Ishikawa (cell line): Measurements from ENCODE around the gene TYK2.

Source experiments
- CEBPB ChIP-seq: IDR thresholded peaks from 2 replicates; pipeline ENCODE4 v1.6.1; 2012
- CREB1 ChIP-seq: IDR thresholded peaks from 2 replicates; pipeline ENCODE4 v1.6.1; 2012; ENCODE audit warnings: low read depth
- EGR1 ChIP-seq: IDR thresholded peaks from 2 replicates; pipeline ENCODE4 v1.6.1; 2012
- EP300 ChIP-seq: IDR thresholded peaks from 2 replicates; pipeline ENCODE4 v1.6.1; 2012; ENCODE audit warnings: borderline replicate concordance
- FOXM1 ChIP-seq: IDR thresholded peaks from 2 replicates; pipeline ENCODE4 v1.6.1; 2012; ENCODE audit warnings: low read depth, borderline replicate concordance
- MAX ChIP-seq: IDR thresholded peaks from 2 replicates; pipeline ENCODE4 v1.6.1; 2012
- NFIC ChIP-seq: IDR thresholded peaks from 2 replicates; pipeline ENCODE4 v1.6.1; 2012
- RAD21 ChIP-seq: IDR thresholded peaks from 2 replicates; pipeline ENCODE4 v1.6.1; 2012; ENCODE audit warnings: low read depth
- TAF1 ChIP-seq: IDR thresholded peaks from 2 replicates; pipeline ENCODE4 v1.6.1; 2012; ENCODE audit warnings: low read depth, mild to moderate bottlenecking
- TCF12 ChIP-seq: IDR thresholded peaks from 2 replicates; pipeline ENCODE4 v1.6.1; 2012; ENCODE audit warnings: low read depth
- TEAD4 ChIP-seq: IDR thresholded peaks from 2 replicates; pipeline ENCODE4 v1.6.1; 2012
- YY1 ChIP-seq: IDR thresholded peaks from 2 replicates; pipeline ENCODE4 v1.6.1; 2012; ENCODE audit warnings: low read depth
- ZBTB7A ChIP-seq: IDR thresholded peaks from 2 replicates; pipeline ENCODE4 v1.6.1; 2012; ENCODE audit warnings: low read depth
- TF ChIP-seq, protein P1 (sequence below): IDR thresholded peaks from 2 replicates; pipeline ENCODE4 v1.6.1; 2012
- TF ChIP-seq, protein P2 (sequence below): IDR thresholded peaks from 2 replicates; pipeline ENCODE4 v1.6.1; 2012; ENCODE audit warnings: low read depth, mild to moderate bottlenecking

TYK2 gene

GRCh38 chr19:10412257-10412977 lies 32.0 kb upstream of the TYK2 start:
- TF ChIP-seq ZBTB7A (no peak), RAD21 (no peak), FOXM1 (no peak), CREB1 (no peak), EP300 (no peak), EGR1 (no peak), MAX (no peak), NFIC (no peak), YY1 (no peak), TAF1 (no peak), CEBPB (no peak), TCF12 (no peak), TEAD4 (no peak)
- TF ChIP-seq, protein P1, sequence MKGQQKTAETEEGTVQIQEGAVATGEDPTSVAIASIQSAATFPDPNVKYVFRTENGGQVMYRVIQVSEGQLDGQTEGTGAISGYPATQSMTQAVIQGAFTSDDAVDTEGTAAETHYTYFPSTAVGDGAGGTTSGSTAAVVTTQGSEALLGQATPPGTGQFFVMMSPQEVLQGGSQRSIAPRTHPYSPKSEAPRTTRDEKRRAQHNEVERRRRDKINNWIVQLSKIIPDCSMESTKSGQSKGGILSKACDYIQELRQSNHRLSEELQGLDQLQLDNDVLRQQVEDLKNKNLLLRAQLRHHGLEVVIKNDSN = no peak
- TF ChIP-seq, protein P2, sequence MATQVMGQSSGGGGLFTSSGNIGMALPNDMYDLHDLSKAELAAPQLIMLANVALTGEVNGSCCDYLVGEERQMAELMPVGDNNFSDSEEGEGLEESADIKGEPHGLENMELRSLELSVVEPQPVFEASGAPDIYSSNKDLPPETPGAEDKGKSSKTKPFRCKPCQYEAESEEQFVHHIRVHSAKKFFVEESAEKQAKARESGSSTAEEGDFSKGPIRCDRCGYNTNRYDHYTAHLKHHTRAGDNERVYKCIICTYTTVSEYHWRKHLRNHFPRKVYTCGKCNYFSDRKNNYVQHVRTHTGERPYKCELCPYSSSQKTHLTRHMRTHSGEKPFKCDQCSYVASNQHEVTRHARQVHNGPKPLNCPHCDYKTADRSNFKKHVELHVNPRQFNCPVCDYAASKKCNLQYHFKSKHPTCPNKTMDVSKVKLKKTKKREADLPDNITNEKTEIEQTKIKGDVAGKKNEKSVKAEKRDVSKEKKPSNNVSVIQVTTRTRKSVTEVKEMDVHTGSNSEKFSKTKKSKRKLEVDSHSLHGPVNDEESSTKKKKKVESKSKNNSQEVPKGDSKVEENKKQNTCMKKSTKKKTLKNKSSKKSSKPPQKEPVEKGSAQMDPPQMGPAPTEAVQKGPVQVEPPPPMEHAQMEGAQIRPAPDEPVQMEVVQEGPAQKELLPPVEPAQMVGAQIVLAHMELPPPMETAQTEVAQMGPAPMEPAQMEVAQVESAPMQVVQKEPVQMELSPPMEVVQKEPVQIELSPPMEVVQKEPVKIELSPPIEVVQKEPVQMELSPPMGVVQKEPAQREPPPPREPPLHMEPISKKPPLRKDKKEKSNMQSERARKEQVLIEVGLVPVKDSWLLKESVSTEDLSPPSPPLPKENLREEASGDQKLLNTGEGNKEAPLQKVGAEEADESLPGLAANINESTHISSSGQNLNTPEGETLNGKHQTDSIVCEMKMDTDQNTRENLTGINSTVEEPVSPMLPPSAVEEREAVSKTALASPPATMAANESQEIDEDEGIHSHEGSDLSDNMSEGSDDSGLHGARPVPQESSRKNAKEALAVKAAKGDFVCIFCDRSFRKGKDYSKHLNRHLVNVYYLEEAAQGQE = no peak

DNA sequence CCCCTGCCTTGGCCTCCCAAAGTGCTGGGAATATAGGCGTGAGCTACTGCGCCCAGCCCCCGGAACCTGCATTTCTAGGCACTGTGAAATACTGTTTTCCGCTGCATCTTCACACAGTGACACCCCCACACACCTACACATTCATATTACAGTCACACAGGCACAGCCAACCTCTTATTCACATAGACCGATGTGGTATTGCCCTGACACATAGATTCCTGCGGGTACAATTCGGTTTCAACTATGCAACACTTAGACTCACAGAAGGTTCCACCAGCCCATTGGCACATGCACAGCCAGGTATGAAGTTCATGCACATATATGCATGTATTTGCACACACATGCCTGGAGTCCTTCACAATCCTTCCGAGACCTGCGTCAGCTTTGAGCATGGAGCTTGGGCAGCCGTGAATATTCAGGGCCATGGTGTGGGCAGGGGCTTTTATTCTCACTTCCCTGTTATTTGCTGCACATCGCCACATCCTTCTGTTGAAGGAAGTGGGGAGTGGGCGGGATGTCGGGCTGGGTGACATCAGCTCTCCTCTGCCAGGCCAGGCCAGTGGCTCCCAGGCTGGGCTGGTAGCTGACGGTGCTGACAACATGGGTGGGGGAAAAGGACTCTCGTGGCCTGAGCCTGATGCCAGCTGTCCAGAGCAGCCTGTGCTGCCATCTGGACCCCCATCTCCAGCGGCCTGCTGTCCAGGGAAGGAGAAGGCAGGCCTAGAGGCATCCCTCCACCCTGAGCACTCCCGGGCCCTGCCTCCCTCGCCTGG lies 28.3 kb upstream of the TYK2 start:
- TF ChIP-seq TCF12 (no peak), EP300 (no peak)

GRCh38 chr19:10407096-10407495 lies 26.7 kb upstream of the TYK2 start:
- TF ChIP-seq, protein P1 = no peak
- TF ChIP-seq CREB1 = no peak
- TF ChIP-seq, protein P2 = no peak
- no peak for TF ChIP-seq ZBTB7A
- no peak for TF ChIP-seq FOXM1
- no peak for TF ChIP-seq MAX
- no peak for TF ChIP-seq TEAD4
- no peak for TF ChIP-seq CEBPB
- TF ChIP-seq TAF1 = no peak
- TF ChIP-seq RAD21 = no peak
- no peak for TF ChIP-seq EGR1
- no peak for TF ChIP-seq TCF12
- no peak for TF ChIP-seq EP300
- TF ChIP-seq NFIC = no peak
- no peak for TF ChIP-seq YY1

- no peak for TF ChIP-seq CREB1
- TF ChIP-seq TCF12 = no peak
- TF ChIP-seq TEAD4 = no peak
- no peak for TF ChIP-seq TAF1
- TF ChIP-seq, protein P1 = no peak
- no peak for TF ChIP-seq NFIC
- no peak for TF ChIP-seq FOXM1
- no peak for TF ChIP-seq CEBPB
- TF ChIP-seq ZBTB7A = no peak
- TF ChIP-seq, protein P2 = no peak
- no peak for TF ChIP-seq MAX
- TF ChIP-seq RAD21 = no peak
- TF ChIP-seq YY1 = no peak
- no peak for TF ChIP-seq EGR1
- TF ChIP-seq EP300 = no peak
These were observed 25.8 kb upstream of the TYK2 start for GRCh38 chr19:10406191-10406590.
